Measurements from ENCODE around the gene NOP14. TPM values are rescaled to one million over a fixed set of nuclear protein-coding genes. Genes with fewer than 3 reads are reported as not detected.

The NOP14 gene
- total RNA-seq, 1 experiment from 2014 or later = 33.6 TPM

DNA sequence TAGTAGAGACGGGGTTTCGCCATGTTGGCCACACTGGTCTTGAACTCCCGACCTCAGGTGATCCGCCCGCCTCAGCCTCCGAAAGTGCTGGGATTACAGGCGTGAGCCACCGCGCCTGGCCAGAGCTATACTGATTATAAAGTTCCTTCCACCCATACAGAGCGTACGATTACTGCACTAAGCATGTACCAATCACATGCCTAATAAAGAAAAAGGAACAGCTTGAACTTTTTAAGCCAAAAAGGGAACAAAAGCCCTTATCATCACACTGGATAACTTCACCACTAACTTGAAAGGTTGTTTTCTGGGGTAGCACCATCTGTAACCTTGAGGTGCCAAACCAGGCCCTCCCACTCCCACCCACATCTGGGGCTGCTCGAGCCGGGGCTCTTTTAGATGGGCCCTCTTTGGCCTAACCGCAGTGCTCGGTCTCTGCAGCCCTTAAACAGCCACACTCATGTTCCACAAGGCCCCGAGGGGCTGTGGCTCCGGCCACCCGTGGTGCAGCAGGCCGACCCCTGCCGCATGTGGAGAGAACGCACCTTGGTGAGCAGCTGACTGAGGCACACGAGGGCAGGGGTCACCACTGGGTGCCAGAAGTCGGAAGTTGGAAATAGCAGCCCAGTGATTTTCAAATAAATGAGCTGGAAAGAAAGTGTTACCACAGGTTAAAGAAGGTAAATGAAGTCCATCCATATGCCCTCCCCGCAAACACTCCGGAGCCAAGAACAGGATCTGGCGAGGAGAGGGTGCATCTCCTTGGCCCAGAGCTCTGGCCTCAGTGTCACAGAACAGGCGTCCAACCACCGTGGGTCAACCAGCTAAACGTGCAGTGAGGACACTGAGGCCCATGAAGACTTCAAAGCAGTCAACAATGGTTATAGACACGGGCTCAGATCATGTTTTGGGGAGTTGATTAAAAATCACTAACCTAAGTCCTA, 18.4 kb downstream of the NOP14 start:
- BruUV-seq (replicated peaks) = no TSS peak
- Histone ChIP-seq H4K20me1 (ENCODE audit: insufficient read depth) (no peaks in the 10 kb centered on the region; the same call in 1 of the 2 replicates), H3K9me3 (ENCODE audit: insufficient read depth, low read depth) (no peaks in the 10 kb centered on the region), H3K4me2 (no peak overlapping the region), H3K9me2 (ENCODE audit: insufficient read depth) (no peaks in the 10 kb centered on the region), H3F3A (ENCODE audit: insufficient read depth, low read depth) (no peaks in the 10 kb centered on the region; the same call in 1 of the 2 replicates), H3K4me1 (replicated peaks; ENCODE audit: insufficient read depth) (no peaks in the 10 kb centered on the region), H3K27me3 (ENCODE audit: insufficient read depth, low read depth) (no peaks in the 10 kb centered on the region), H3K36me3 (ENCODE audit: low read depth) (no peaks in the 10 kb centered on the region), H2AFZ (no peak overlapping the region), H3K79me2 (ENCODE audit: low read depth) (no peaks in the 10 kb centered on the region), H3K4me3 (no peak overlapping the region), H3K27ac (no peak overlapping the region)
- CTCF ChIA-PET = interaction anchor here (0.6 kb wide), 1 partner anchor 9 kb away, joined by 3 read pairs; no protein-coding TSS in a partner anchor
- DNase-seq = no peak
- intact Hi-C loops (cut with micrococcal nuclease; ENCODE audit: unreplicated experiment) = no loop called here
- POLR2A ChIA-PET (ENCODE audit: unreplicated experiment) = no interaction called here
- TF ChIP-seq CTCF (conservative IDR thresholded peaks at IDR 0.05) (no peak), EZH2 (IDR thresholded peaks at IDR 0.05; ENCODE audit: low read depth) (no peak)

- no peak for DNase-seq
- intact Hi-C loops (cut with micrococcal nuclease; ENCODE audit: unreplicated experiment) = no loop called here
- Histone ChIP-seq H4K20me1 (ENCODE audit: insufficient read depth) (no peaks in the 10 kb centered on the region; the same call in 1 of the 2 replicates), H3K27ac (no peak overlapping the region), H3K9me2 (ENCODE audit: insufficient read depth) (no peaks in the 10 kb centered on the region), H3K4me3 (no peak overlapping the region), H3K4me1 (replicated peaks; ENCODE audit: insufficient read depth) (no peaks in the 10 kb centered on the region), H3K4me2 (no peak overlapping the region), H3K79me2 (ENCODE audit: low read depth) (no peaks in the 10 kb centered on the region), H3K27me3 (ENCODE audit: insufficient read depth, low read depth) (no peaks in the 10 kb centered on the region), H3K36me3 (ENCODE audit: low read depth) (no peaks in the 10 kb centered on the region), H3K9me3 (ENCODE audit: insufficient read depth, low read depth) (no peaks in the 10 kb centered on the region), H3F3A (ENCODE audit: insufficient read depth, low read depth) (peaks cover under 1% of the 10 kb centered on the region; the same call in 1 of the 2 replicates), H2AFZ (no peak overlapping the region)
- POLR2A ChIA-PET (ENCODE audit: unreplicated experiment) = no interaction called here
- CTCF ChIA-PET = no interaction called here
- TF ChIP-seq CTCF (conservative IDR thresholded peaks at IDR 0.05) (no peak), EZH2 (IDR thresholded peaks at IDR 0.05; ENCODE audit: low read depth) (no peak)
- BruUV-seq (replicated peaks) = no TSS peak
These were observed 19.1 kb downstream of the NOP14 start for GRCh38 chr4:2944091-2944482.

GRCh38 chr4:2943364-2944090, 19.7 kb downstream of the NOP14 start:
- Histone ChIP-seq H3K9me3 (ENCODE audit: insufficient read depth, low read depth) (no peaks in the 10 kb centered on the region), H3K27ac (no peak overlapping the region), H3K4me3 (no peak overlapping the region), H3K9me2 (ENCODE audit: insufficient read depth) (no peaks in the 10 kb centered on the region), H3K4me2 (no peak overlapping the region), H2AFZ (no peak overlapping the region), H4K20me1 (ENCODE audit: insufficient read depth) (no peaks in the 10 kb centered on the region; the same call in 1 of the 2 replicates), H3F3A (ENCODE audit: insufficient read depth, low read depth) (peaks cover 5% of the 10 kb centered on the region; the same call in 1 of the 2 replicates), H3K36me3 (ENCODE audit: low read depth) (no peaks in the 10 kb centered on the region), H3K79me2 (ENCODE audit: low read depth) (no peaks in the 10 kb centered on the region), H3K4me1 (replicated peaks; ENCODE audit: insufficient read depth) (no peaks in the 10 kb centered on the region), H3K27me3 (ENCODE audit: insufficient read depth, low read depth) (no peaks in the 10 kb centered on the region)
- intact Hi-C loops (cut with micrococcal nuclease; ENCODE audit: unreplicated experiment) = no loop called here
- TF ChIP-seq EZH2 (IDR thresholded peaks at IDR 0.05; ENCODE audit: low read depth) = no peak
- no peak for TF ChIP-seq CTCF (conservative IDR thresholded peaks at IDR 0.05)
- DNase-seq = no peak
- BruUV-seq (replicated peaks) = no TSS peak
- ChIA-PET POLR2A (ENCODE audit: unreplicated experiment) (no interaction called here), CTCF (no interaction called here)
